ENCODE results near the gene SCO1. TPM values are rescaled to one million over a fixed set of nuclear protein-coding genes. Genes with fewer than 3 reads are reported as not detected.

Gene SCO1
- 34.4 and 35.1 TPM in 2 replicates for total RNA-seq (ENCODE audit: low replicate concordance)
- long read RNA-seq, full-length matches to known transcripts: 175 of 192 reads
- long read RNA-seq, partial matches to known transcripts: 6 of 192 reads
- long read RNA-seq, other reads (novel, unspliced or antisense): 11 of 192 reads

DNA sequence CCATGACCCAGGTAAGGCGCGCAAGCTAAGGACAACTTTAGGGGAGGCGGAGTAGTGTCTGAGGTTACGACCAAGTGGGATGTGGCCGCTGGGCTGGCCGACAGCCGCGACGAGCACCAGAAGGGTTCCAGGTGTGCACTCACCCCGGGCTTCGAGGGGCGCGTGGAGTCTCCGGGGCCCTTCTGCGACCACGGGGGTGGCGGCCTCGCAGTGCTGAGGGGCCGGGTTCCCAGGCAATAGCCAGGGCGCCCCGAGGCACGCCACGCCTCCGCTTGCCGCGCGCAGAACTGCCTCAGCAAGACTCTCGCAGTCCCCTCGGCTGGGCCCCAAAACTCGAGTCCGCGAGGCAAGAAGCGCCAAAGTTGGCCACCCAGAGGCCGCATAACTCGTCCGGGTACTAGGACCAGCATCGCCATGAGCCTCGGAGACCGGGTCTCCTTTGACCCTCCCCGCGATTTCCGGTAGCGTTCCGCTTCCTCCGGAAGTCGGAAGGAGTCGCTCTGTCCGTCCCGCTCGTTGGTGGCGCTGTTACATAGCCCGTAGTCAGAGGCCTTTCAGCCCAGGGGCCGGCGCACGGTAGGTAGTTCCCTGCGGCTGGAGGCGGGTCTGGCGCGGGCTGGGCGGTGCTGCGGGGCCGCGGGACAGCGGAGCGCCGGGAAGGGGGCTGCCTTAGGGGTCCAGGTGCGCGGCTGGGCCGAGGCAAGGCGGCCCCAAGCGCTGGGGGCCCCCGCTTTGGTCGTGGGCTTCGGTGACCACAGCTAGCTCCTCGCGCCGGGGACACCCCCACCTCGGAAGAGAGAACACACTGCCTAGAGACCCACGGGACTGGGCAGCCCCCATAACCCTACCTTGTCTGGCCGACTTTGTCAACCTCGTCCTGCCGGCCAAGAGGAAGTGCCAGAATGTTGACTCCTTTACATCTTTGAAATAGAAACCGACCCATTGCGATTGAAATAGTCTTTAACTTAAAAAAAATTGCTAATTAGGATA is at the start of gene SCO1, which contains the start of gene ADPRM:
Gene SCO1, minus strand, starts transcription at position 442 of the 990 bp plus-strand sequence. Its CDS starts 26 bp downstream, at position 416.
Gene ADPRM, plus strand, starts transcription at position 503 of the 990 bp plus-strand sequence. CDS start 7,333 bp downstream, outside the sequence.
- Mint-ChIP-seq H3K9me3 (no peaks in the 10 kb centered on the region), H3K27me3 (no peaks in the 10 kb centered on the region), H3K4me1 (ENCODE audit: unreplicated experiment) (peaks cover 18% of the 10 kb centered on the region), H3K36me3 (peaks cover 13% of the 10 kb centered on the region), H3K4me3 (peak within 1 kb of the TSS; percentile 95), H3K27ac (peak within 1 kb of the TSS; percentile 87)
- TF ChIP-seq CTCF (conservative IDR thresholded peaks at IDR 0.05): peak; percentile 64
- peak; percentile 92 for DNase-seq (ENCODE audit: extremely low spot score, unreplicated experiment)

DNA sequence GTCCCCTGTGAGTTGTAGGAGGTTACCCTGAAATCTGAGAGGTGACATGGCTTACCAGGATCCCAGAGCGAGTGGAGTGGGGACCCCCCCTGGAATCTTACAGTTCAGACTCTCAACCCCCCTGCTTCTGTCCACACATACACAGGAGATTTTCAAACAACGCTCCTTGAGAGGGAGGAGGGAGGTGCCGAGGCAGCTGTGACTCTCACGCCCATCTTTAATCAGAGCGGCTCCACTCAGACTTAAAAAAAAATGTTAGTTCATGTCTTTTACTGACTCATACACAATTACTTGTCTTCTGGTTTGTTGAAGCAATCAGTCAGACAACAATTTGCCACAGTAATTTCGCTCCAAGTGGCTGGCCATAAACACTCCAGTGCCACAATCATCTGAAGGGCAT is 47.9 kb upstream of the SCO1 start:
- H3K4me1 Mint-ChIP-seq (ENCODE audit: unreplicated experiment): peaks cover 19% of the 10 kb centered on the region
- H3K9me3 Mint-ChIP-seq: no peaks in the 10 kb centered on the region
- peak overlapping the region; percentile 19 for H3K27ac Mint-ChIP-seq
- H3K4me3 Mint-ChIP-seq: no peak overlapping the region
- DNase-seq (ENCODE audit: extremely low spot score, unreplicated experiment): no peak
- TF ChIP-seq CTCF (conservative IDR thresholded peaks at IDR 0.05): no peak
- no peaks in the 10 kb centered on the region for H3K36me3 Mint-ChIP-seq
- H3K27me3 Mint-ChIP-seq: peaks cover 21% of the 10 kb centered on the region

DNA sequence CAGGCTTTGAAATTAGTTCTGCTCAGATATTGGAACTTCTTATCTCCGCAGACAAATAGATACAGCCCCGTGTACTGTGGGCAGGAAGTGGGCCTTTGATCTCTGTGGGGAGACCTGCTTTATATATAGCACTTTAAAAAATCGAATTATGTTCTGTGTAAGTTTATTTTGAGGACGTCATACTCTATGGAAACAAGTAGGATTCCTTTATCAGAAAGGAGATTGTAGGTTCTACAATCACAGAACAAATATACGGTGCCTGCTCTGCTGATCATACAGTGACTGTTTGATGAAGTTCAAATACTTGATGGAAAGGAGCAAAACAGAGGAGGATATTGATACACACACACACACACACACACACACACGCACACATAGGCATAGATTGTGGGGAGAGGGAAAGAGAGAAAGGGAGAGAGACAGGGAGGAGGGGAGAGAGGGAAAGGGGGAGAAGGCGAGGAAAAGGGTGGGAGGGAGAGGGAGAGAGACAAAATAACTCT is 47.2 kb upstream of the SCO1 start:
- Mint-ChIP-seq H3K4me3 (peak overlapping the region; percentile 54), H3K36me3 (no peaks in the 10 kb centered on the region), H3K4me1 (ENCODE audit: unreplicated experiment) (peaks cover 22% of the 10 kb centered on the region), H3K27ac (peak overlapping the region; percentile 74), H3K9me3 (no peaks in the 10 kb centered on the region), H3K27me3 (peaks cover 24% of the 10 kb centered on the region)
- no peak for DNase-seq (ENCODE audit: extremely low spot score, unreplicated experiment)
- TF ChIP-seq CTCF (conservative IDR thresholded peaks at IDR 0.05): no peak

DNA sequence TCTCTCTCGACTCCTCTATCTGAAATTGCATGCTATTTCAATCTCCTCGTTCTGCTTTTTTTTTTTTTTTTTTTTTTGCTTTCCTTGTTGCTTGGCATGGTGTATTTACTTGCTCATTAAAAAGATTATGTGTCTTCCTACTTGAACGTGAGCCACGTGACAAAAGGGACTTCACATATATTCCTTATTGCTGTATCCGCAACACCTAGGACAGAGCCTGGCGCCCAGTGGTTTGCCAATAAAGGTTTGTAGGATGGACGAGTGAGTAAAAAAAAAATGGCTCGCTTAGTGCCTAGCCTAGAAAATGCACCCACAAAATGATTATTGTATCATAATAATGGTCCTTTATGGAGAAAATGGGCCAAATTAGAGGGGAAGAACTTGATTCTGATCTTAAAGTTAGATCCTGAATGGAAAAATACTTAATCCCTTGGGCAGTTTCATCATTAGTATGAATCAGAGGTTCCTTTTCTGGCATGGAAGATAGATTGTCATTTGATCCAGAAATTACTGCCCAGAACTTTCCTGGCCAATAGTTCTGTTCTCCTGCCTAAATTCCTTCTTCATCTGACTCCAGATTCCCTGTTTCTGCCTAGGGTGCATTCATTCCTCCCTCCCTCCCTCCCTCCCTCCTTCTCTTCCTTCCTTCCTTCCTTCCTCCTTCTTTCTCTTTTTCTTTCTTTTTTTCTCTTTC is 46.1 kb upstream of the SCO1 start:
- H3K36me3 Mint-ChIP-seq: no peaks in the 10 kb centered on the region
- TF ChIP-seq CTCF (conservative IDR thresholded peaks at IDR 0.05): no peak
- peaks cover 15% of the 10 kb centered on the region for H3K4me1 Mint-ChIP-seq (ENCODE audit: unreplicated experiment)
- DNase-seq (ENCODE audit: extremely low spot score, unreplicated experiment): no peak
- no peak overlapping the region for H3K27ac Mint-ChIP-seq
- H3K9me3 Mint-ChIP-seq: no peaks in the 10 kb centered on the region
- H3K27me3 Mint-ChIP-seq: peaks cover 23% of the 10 kb centered on the region
- H3K4me3 Mint-ChIP-seq: no peak overlapping the region

DNA sequence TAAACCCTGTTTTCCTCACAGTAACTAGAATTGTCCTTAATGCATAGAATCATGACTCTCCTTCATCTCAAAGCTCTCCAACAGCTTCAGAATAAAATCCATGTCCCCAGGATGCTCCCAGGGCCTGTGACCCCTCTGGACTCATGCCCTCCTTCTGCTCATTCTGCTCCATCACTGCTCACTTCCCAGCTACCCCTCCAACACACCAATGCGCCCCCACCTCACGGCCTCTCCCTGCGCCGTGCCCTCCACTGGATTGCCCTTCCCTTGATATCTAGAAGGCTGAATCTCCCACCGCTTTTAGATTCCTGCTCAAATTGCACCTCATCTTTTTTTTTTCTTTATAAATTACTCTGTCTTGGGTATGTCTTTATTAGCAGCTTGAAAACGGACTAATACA is 45.1 kb upstream of the SCO1 start:
- H3K27me3 Mint-ChIP-seq: peaks cover 20% of the 10 kb centered on the region
- DNase-seq (ENCODE audit: extremely low spot score, unreplicated experiment): no peak
- no peak overlapping the region for H3K4me3 Mint-ChIP-seq
- H3K4me1 Mint-ChIP-seq (ENCODE audit: unreplicated experiment): peaks cover 9% of the 10 kb centered on the region
- H3K27ac Mint-ChIP-seq: no peak overlapping the region
- no peak for TF ChIP-seq CTCF (conservative IDR thresholded peaks at IDR 0.05)
- no peaks in the 10 kb centered on the region for H3K9me3 Mint-ChIP-seq
- H3K36me3 Mint-ChIP-seq: no peaks in the 10 kb centered on the region

Data from type B pancreatic cell (in vitro differentiated cells).